SK-N-SH treated with all-trans-retinoic acid at 6 μM for 48 hours (cell line): ENCODE data around the gene DNAJC3.

ENCODE experiments used
- BACH2 ChIP-seq: fragments of 250-450 bp; sonication (Bioruptor Pico); IDR thresholded peaks from 2 replicates; pipeline ENCODE4 v1.9.0; 2021; ENCODE audit warnings: mild to moderate bottlenecking, borderline replicate concordance
- CSDC2 ChIP-seq: fragments of 250-450 bp; sonication (Bioruptor Pico); IDR thresholded peaks from 2 replicates; pipeline ENCODE4 v1.5.0; 2020; ENCODE audit warnings: mild to moderate bottlenecking, moderate library complexity
- OSR1 ChIP-seq: fragments of 250-450 bp; sonication (Bioruptor Pico); IDR thresholded peaks from 2 replicates; pipeline ENCODE4 v1.8.0; 2022; ENCODE audit warnings: moderate library complexity, mild to moderate bottlenecking, inconsistent platforms
- PATZ1 ChIP-seq: fragments of 250-450 bp; sonication (Bioruptor Pico); IDR thresholded peaks from 2 replicates; pipeline ENCODE4 v1.8.0; 2020; ENCODE audit warnings: mild to moderate bottlenecking, moderate library complexity, borderline replicate concordance
- RARB ChIP-seq: fragments of 250-450 bp; sonication (Bioruptor Pico); IDR thresholded peaks from 2 replicates; pipeline ENCODE4 v1.8.0; 2021; ENCODE audit warnings: mild to moderate bottlenecking, moderate library complexity
- ZFP3 ChIP-seq: fragments of 250-450 bp; sonication (Bioruptor Pico); IDR thresholded peaks from 2 replicates; pipeline ENCODE4 v1.5.0; 2020; ENCODE audit warnings: mild to moderate bottlenecking, moderate library complexity
- ZNF565 ChIP-seq: fragments of 450-650 bp; formaldehyde crosslinking; conservative IDR thresholded peaks from 2 replicates; pipeline ENCODE4 v1.5.0; 2020; ENCODE audit warnings: low read depth, mild to moderate bottlenecking, moderate library complexity
- ZNF70 ChIP-seq: fragments of 450-650 bp; formaldehyde crosslinking; IDR thresholded peaks from 2 replicates; pipeline ENCODE4 v1.5.0; 2020; ENCODE audit warnings: mild to moderate bottlenecking, moderate library complexity

GRCh38 chr13:95707035-95707434 is 30.1 kb downstream of the DNAJC3 start:
- TF ChIP-seq ZNF70 (CRISPR knock-in tag): no peak
- no peak for TF ChIP-seq ZFP3 (CRISPR knock-in tag)
- TF ChIP-seq BACH2 (CRISPR knock-in tag): no peak
- TF ChIP-seq OSR1 (CRISPR knock-in tag): no peak
- no peak for TF ChIP-seq PATZ1 (CRISPR knock-in tag)
- TF ChIP-seq RARB (CRISPR knock-in tag): no peak
- TF ChIP-seq CSDC2 (CRISPR knock-in tag): no peak
- TF ChIP-seq ZNF565 (CRISPR knock-in tag): no peak
